Measurements from ENCODE around the gene GPS1.

GRCh38 chr17:82018989-82019689 is 32.6 kb upstream of the GPS1 start:
- TF ChIP-seq CTCF (IDR thresholded peaks at IDR 0.05) (no peak), USF2 (CRISPR knock-in tag; IDR thresholded peaks at IDR 0.05) (no peak), IRF1 (CRISPR knock-in tag; IDR thresholded peaks at IDR 0.05) (no peak), GRHL2 (CRISPR knock-in tag; IDR thresholded peaks at IDR 0.05; ENCODE audit: insufficient replicate concordance, severe bottlenecking) (no peak), PRDM15 (CRISPR knock-in tag; IDR thresholded peaks at IDR 0.05) (no peak), MAX (CRISPR knock-in tag; IDR thresholded peaks at IDR 0.05) (no peak), TP53 (CRISPR knock-in tag; IDR thresholded peaks at IDR 0.05) (no peak), ZBTB43 (CRISPR knock-in tag; IDR thresholded peaks at IDR 0.05) (no peak), ATF3 (CRISPR knock-in tag; conservative IDR thresholded peaks at IDR 0.05) (no peak), ZMAT4 (CRISPR knock-in tag; IDR thresholded peaks at IDR 0.05) (no peak)
